K562 (cell line): ENCODE data around the gene LRRC27. TPM values are rescaled to one million over a fixed set of nuclear protein-coding genes. Genes with fewer than 3 reads are reported as not detected.

Experiments used
- CTCF ChIP-seq, 3 experiments: IDR thresholded peaks in 2 of 3; conservative IDR thresholded peaks in 1 of 3; 2 replicates each; pipeline ENCODE4 v1.5.1; 2011 to 2012; ENCODE audit warnings: low read length in 3 of 3, mild to moderate bottlenecking in 3 of 3, control low read depth in 2 of 3, improper control_type of control experiment in 1 of 3, inconsistent platforms in 1 of 3, low read depth in 1 of 3, mixed read lengths in 1 of 3, moderate library complexity in 1 of 3; ENCODE audit not compliant: insufficient read depth in 2 of 3
- EWSR1 ChIP-seq: fragments of 450-650 bp; IDR thresholded peaks from 2 replicates; pipeline ENCODE4 v1.6.1; 2018; ENCODE audit warnings: borderline replicate concordance, mild to moderate bottlenecking, low read depth, moderate library complexity; ENCODE audit not compliant: partially characterized antibody
- FOXP1 ChIP-seq: sonication (generic); formaldehyde crosslinking; IDR thresholded peaks from 2 replicates; pipeline ENCODE4 v1.8.0; 2022; ENCODE audit warnings: mild to moderate bottlenecking, missing genetic modification reagents
- HNRNPLL ChIP-seq: fragments of 200-400 bp; formaldehyde crosslinking; IDR thresholded peaks from 2 replicates; pipeline ENCODE4 v1.6.1; 2017; ENCODE audit warnings: low read length, low read depth, mild to moderate bottlenecking; ENCODE audit not compliant: poor library complexity, severe bottlenecking
- HOXB6 ChIP-seq: fragments of 250-450 bp; sonication (Bioruptor Pico); IDR thresholded peaks from 2 replicates; pipeline ENCODE4 v1.5.1; 2022; ENCODE audit warnings: mild to moderate bottlenecking, borderline replicate concordance
- MAZ ChIP-seq, 2 experiments: fragments of 450-650 bp in 1 of 2; sonication (generic) in 1 of 2; formaldehyde crosslinking; IDR thresholded peaks in 1 of 2; conservative IDR thresholded peaks in 1 of 2; 2 replicates each; pipeline versions ENCODE4 v1.4.0 to v1.5.0; 2020; ENCODE audit warnings: mild to moderate bottlenecking in 1 of 2, missing genetic modification reagents in 1 of 2
- VEZF1 ChIP-seq: fragments of 200-800 bp; sonication (Bioruptor generic); IDR thresholded peaks from 2 replicates; pipeline ENCODE4 v1.6.1; 2017; ENCODE audit warnings: missing genetic modification characterization, missing compliant biosample characterization
- ZBTB7A ChIP-seq: IDR thresholded peaks from 2 replicates; pipeline ENCODE4 v1.6.1; 2011; ENCODE audit warnings: low read depth, mild to moderate bottlenecking, low read length, moderate library complexity, borderline replicate concordance; ENCODE audit not compliant: control insufficient read depth
- ZFPM2 ChIP-seq: fragments of 250-450 bp; sonication (Bioruptor Pico); IDR thresholded peaks from 2 replicates; pipeline ENCODE4 v1.5.1; 2022; ENCODE audit warnings: mild to moderate bottlenecking
- ZNF668 ChIP-seq: fragments of 250-450 bp; sonication (Bioruptor Pico); IDR thresholded peaks from 2 replicates; pipeline ENCODE4 v1.8.0; 2022; ENCODE audit warnings: mild to moderate bottlenecking, inconsistent platforms
- ZNF707 ChIP-seq: fragments of 250-450 bp; sonication (Bioruptor Pico); conservative IDR thresholded peaks from 2 replicates; pipeline ENCODE4 v1.8.0; 2022; ENCODE audit warnings: inconsistent platforms, mild to moderate bottlenecking, moderate library complexity
- polyA plus RNA-seq, 8 experiments: library from polyadenylated mRNA; depleted of rRNA in 4 of 8; stranded (reverse) in 5 of 8; unstranded in 3 of 8; fragments of >200 nt; fragmentation: Nextera tagmentation in 2 of 8; fragmentation: Illumina TruSeq in 1 of 8; extraction: Ambion mirVana in 2 of 8; extraction: Trizol in 1 of 8; gene quantifications; 2 replicates each; pipeline versions ENCODE4 v1.2.1 to v1.2.3, GENCODE V29; 2011 to 2014; ENCODE audit warnings: inconsistent platforms in 1 of 8, missing spikeins in 1 of 8
- total RNA-seq, 7 experiments: library from RNA; depleted of rRNA in 6 of 7; stranded (reverse); fragments of >200 nt in 6 of 7; fragmentation: Illumina TruSeq in 2 of 7; extraction: Trizol in 2 of 7; gene quantifications; 2 replicates each; pipeline versions ENCODE4 v1.2.1 to v1.2.3, GENCODE V29; 2011 to 2021; ENCODE audit warnings: low replicate concordance in 1 of 7
- TF ChIP-seq, protein P1 (sequence below): fragments of 250-450 bp; sonication (Bioruptor Pico); IDR thresholded peaks from 2 replicates; pipeline ENCODE4 v1.5.0; 2020; ENCODE audit warnings: mild to moderate bottlenecking, borderline replicate concordance
- TF ChIP-seq, protein P2 (sequence below): IDR thresholded peaks from 2 replicates; pipeline ENCODE4 v1.6.1; 2011; ENCODE audit not compliant: insufficient read length; ENCODE audit errors: extremely low read depth

Gene LRRC27
- total and polyA plus RNA-seq, 9 of the 15 experiments (the other 6 are each of a cell fraction or from before 2014, with no cell fraction given) = 0.10 to 2.7 (median 1.4) TPM

DNA sequence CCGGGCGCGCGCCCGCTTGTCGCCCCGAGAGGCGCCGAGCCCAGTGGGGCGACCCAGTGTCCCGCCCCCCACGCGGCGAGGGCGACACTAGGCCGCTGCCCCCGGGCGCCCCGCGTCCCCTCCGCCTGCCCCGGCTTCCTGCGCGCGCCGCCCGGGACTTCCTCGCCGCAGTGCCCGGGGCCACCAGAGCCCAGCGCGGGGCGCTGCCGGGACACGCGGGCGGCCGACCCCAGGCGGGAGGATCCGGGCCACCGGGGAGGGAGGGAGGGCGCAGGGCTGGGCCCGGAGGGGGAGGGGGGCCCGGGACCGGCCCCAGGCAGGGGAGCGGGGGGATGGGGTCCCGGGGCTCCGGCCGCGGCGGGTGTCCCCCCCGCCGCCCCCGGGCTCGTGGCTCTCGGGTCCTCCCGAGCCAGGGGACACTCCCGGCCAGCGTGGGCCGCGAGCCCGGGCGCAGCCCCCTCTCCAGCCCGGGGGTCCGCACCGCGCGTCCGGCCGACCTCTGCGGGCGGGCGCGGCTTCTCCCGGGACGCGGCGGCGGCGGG lies 64.6 kb downstream of the LRRC27 start (continued):
- no peak for TF ChIP-seq HOXB6 (CRISPR knock-in tag)
- peak; percentile 83 for TF ChIP-seq ZBTB7A
- TF ChIP-seq, protein P1, sequence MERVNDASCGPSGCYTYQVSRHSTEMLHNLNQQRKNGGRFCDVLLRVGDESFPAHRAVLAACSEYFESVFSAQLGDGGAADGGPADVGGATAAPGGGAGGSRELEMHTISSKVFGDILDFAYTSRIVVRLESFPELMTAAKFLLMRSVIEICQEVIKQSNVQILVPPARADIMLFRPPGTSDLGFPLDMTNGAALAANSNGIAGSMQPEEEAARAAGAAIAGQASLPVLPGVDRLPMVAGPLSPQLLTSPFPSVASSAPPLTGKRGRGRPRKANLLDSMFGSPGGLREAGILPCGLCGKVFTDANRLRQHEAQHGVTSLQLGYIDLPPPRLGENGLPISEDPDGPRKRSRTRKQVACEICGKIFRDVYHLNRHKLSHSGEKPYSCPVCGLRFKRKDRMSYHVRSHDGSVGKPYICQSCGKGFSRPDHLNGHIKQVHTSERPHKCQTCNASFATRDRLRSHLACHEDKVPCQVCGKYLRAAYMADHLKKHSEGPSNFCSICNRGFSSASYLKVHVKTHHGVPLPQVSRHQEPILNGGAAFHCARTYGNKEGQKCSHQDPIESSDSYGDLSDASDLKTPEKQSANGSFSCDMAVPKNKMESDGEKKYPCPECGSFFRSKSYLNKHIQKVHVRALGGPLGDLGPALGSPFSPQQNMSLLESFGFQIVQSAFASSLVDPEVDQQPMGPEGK (CRISPR knock-in tag) = no peak
- no peak for TF ChIP-seq HNRNPLL
- TF ChIP-seq ZNF707 (CRISPR knock-in tag) = no peak
- no peak for TF ChIP-seq ZNF668 (CRISPR knock-in tag)
- peak in 2 of 3 experiments; percentile 17 to 56; a peak in 4 of 6 replicates for TF ChIP-seq CTCF (IDR thresholded peaks at IDR 0.05 in 2 of 3, conservative IDR thresholded peaks at IDR 0.05 in 1 of 3; ENCODE audit: insufficient read depth in 2 of 3, low read depth in 1 of 3, low read length in 3 of 3)
- peak; percentile 73 for TF ChIP-seq VEZF1 (CRISPR knock-in tag)
- no peak for TF ChIP-seq FOXP1 (CRISPR knock-in tag)
- peak in 1 of 2 experiments; percentile 52; a peak in 1 of 4 replicates for TF ChIP-seq MAZ (CRISPR knock-in tag; conservative IDR thresholded peaks at IDR 0.05 in 1 of 2, IDR thresholded peaks at IDR 0.05 in 1 of 2)
- no peak for TF ChIP-seq EWSR1
- TF ChIP-seq ZFPM2 (CRISPR knock-in tag) = no peak
- TF ChIP-seq, protein P2, sequence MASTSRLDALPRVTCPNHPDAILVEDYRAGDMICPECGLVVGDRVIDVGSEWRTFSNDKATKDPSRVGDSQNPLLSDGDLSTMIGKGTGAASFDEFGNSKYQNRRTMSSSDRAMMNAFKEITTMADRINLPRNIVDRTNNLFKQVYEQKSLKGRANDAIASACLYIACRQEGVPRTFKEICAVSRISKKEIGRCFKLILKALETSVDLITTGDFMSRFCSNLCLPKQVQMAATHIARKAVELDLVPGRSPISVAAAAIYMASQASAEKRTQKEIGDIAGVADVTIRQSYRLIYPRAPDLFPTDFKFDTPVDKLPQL = no peak
